ENCODE measurements around the gene WDR7.

Gene WDR7

DNA sequence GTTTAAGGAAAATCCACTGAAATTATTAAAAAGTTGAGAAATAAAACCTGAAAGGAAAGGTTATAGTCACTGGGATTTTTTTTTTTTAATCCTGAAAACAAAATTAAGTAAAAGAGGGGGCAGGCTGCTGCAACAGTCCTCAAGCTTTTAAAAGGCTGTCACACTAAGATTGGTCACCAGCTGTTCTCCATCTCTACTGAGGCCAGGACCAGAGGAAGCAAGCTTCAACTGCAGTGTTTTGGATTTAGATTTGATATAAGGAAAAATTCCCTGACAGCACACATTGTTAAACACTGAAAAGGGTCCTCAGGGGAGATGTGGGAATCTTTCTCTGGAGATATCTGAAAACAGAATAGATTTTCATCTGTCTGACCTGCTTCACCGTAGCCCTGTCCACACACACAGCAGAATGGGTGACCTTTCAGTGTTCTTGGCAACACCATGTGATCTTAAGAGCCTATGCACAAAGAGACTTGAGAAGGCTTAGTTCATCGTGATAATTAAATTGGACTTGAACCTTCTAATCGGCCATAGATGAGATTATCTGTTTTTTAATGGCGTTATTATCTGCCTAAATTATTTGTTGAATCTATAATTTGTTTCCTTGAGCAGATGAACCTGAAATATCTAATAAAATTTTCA is 363.7 kb downstream of the WDR7 start:
- no peak for TF ChIP-seq CTCF (IDR thresholded peaks at IDR 0.05; ENCODE audit: borderline replicate concordance, insufficient read depth, low read depth, low read length)
- H3K4me3 ChIP-seq (ENCODE audit: low read depth, low read length), result no peak overlapping the region

- H3K4me3 ChIP-seq (ENCODE audit: low read depth, low read length), result no peak overlapping the region
- TF ChIP-seq CTCF (IDR thresholded peaks at IDR 0.05; ENCODE audit: borderline replicate concordance, insufficient read depth, low read depth, low read length), result no peak
Observed at GRCh38 chr18:57015451-57015850, 364.3 kb downstream of the WDR7 start.

DNA sequence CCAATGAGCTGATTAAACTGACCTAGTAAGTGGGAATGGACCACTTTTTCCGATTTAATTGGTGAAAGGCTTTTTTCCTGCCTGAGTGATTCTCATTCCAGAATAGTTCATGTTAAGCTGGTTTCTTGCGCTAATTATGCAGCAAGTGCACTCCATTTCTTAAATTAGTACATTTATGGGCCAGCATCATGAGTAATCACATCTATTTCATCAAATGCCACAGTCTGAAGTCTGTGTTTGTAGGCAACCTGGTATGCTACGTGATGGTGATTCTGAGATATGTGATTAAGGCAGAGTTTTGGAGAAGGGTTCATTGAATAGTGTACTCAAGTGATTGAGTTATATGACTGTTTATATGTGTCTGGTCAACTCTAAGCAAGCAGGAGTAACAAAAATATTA is 367.7 kb downstream of the WDR7 start:
- H3K4me3 ChIP-seq (ENCODE audit: low read depth, low read length), result no peak overlapping the region
- no peak for TF ChIP-seq CTCF (IDR thresholded peaks at IDR 0.05; ENCODE audit: borderline replicate concordance, insufficient read depth, low read depth, low read length)

GRCh38 chr18:57022716-57023115 is 371.6 kb downstream of the WDR7 start:
- TF ChIP-seq CTCF (IDR thresholded peaks at IDR 0.05; ENCODE audit: borderline replicate concordance, insufficient read depth, low read depth, low read length), result no peak

DNA sequence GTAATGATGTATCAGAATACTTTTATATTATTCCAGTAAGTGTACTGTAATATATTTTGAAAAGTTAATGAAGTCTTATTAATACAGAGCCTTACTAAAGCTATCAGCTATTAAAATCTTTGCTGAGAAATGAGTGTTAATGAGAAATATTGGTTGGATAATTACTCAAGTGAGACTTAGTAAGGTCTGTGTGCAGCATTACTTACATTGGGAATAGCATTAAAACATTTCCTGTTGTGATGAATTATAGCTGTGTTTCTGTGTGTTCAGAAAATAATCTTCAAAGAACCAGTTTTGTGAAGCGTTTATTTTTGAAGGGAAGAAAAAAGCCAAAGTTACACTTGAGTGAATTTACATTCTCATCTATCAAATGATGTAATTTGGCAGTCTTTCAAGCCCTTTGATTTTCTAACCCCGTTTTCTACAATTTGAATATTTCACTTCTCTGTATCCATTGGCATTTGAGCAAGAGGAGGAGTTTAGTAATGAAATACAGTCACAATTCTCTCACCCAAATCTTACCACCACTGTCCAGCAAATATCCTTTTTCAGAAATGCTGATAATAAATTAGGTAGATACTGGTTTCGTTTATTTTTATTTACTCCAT is 372.2 kb downstream of the WDR7 start:
- TF ChIP-seq CTCF (IDR thresholded peaks at IDR 0.05; ENCODE audit: borderline replicate concordance, insufficient read depth, low read depth, low read length), result no peak

More at GRCh38 chr18:57022716-57023115, 371.6 kb downstream of the WDR7 start:
- no peak overlapping the region for H3K4me3 ChIP-seq (ENCODE audit: low read depth, low read length)

DNA sequence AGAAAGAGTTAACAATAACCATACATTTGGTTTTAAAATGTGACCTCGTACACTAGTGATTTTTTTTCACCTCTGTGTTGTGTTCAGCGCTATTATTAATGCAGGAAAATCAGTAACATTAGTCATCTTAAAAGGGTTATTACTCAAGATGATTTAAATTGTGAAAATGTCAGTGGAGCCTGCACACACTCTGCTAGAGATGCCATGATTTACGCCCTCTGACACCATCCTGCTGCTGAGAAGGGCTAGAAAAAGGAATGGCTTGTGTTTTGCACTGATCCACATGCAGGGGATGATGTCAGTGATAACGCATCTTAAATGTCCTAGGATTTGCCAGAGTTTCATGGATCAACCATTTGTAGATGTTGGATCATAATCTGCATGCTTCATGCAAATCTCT is 374.4 kb downstream of the WDR7 start:
- TF ChIP-seq CTCF (IDR thresholded peaks at IDR 0.05; ENCODE audit: borderline replicate concordance, insufficient read depth, low read depth, low read length), result no peak
- no peak overlapping the region for H3K4me3 ChIP-seq (ENCODE audit: low read depth, low read length)

More for the DNA sequence above, 372.2 kb downstream of the WDR7 start:
- no peak overlapping the region for H3K4me3 ChIP-seq (ENCODE audit: low read depth, low read length)

DNA sequence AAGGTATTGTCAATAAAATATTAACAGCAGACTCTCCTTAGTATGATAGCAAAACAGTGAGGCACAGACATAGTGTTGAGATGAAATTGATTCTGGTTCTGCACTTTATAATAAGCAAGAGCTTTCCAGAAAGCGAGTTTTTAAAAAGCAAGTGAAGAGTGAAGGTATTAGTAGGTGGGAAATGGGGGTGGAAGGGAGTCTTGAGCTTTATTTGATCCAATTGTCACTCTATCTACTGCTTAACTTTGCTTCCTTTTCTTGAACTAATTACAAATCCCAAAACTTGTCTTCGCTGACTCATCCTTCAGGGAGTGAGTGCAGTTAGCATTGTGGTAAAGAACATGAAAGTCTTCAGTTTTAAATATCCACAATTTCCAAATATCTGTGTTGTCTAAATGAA is 375.2 kb downstream of the WDR7 start:
- TF ChIP-seq CTCF (IDR thresholded peaks at IDR 0.05; ENCODE audit: borderline replicate concordance, insufficient read depth, low read depth, low read length), result no peak
- no peak overlapping the region for H3K4me3 ChIP-seq (ENCODE audit: low read depth, low read length)

All from GM12875 (cell line).